A549 (cell line): Measurements from ENCODE around the gene CIB4. TPM values are rescaled to one million over a fixed set of nuclear protein-coding genes. Genes with fewer than 3 reads are reported as not detected.

ENCODE experiments used
- ATAC-seq, 2 experiments: fragments of 200-7000 bp in 1 of 2; fragments of >200 bp in 1 of 2; cut with Nextera tagmentation in 1 of 2; cut with Tn5 transposase in 1 of 2; 3 replicates each; pipeline versions ENCODE4 v1.8.0 to v1.9.1; 2018 to 2020; ENCODE audit warnings: mild to moderate bottlenecking in 1 of 2, moderate library complexity in 1 of 2
- CTCF ChIA-PET: fragments of 300-600 bp; sonication (Branson Sonifier 250); formaldehyde crosslinking; extraction: SDS; loops from one replicate; lab custom pipeline; 2021; ENCODE audit warnings: antibody characterized with exemption, inconsistent platforms; lab: Yijun Ruan, JAX
- POLR2A ChIA-PET: fragments of 350-600 bp; formaldehyde crosslinking; extraction: SDS; loops from one replicate; lab custom pipeline; 2021; ENCODE audit warnings: antibody characterized with exemption, inconsistent platforms; lab: Yijun Ruan, JAX
- DNase-seq, 2 experiments: peaks; one replicate each; pipeline versions ENCODE4 v3.0.0 to v3.0.0-alpha.2; 2011 to 2016; ENCODE audit warnings: low read depth in 1 of 2, low spot score in 1 of 2
- FAIRE-seq: peaks from 2 replicates; lab custom pipeline; 2011; peaks lifted over from hg19 to GRCh38; lab: Jason Lieb, UNC
- H3K27ac ChIP-seq, 2 experiments: fragments of >200 bp; sonication (Bioruptor Twin); formaldehyde crosslinking; 3 replicates each; pipeline ENCODE4 v1.5.1; 2016 to 2017
- H3K4me1 ChIP-seq: fragments of >200 bp; sonication (Bioruptor Twin); formaldehyde crosslinking; 3 replicates; pipeline ENCODE4 v1.6.1; 2016
- H3K4me2 ChIP-seq: fragments of >200 bp; sonication (Bioruptor Twin); formaldehyde crosslinking; 3 replicates; pipeline ENCODE4 v1.6.1; 2016
- H3K4me3 ChIP-seq: fragments of >200 bp; sonication (Bioruptor Twin); formaldehyde crosslinking; 3 replicates; pipeline ENCODE4 v1.5.1; 2016
- H3K9me3 ChIP-seq: fragments of >200 bp; sonication (Bioruptor Twin); formaldehyde crosslinking; 3 replicates; pipeline ENCODE4 v1.6.1; 2016
- ATOH8 ChIP-seq: fragments of 250-450 bp; sonication (Bioruptor Pico); IDR thresholded peaks from 2 replicates; pipeline ENCODE4 v1.5.0; 2020; ENCODE audit warnings: low read depth, mild to moderate bottlenecking, moderate library complexity
- BCL3 ChIP-seq: fragments of >200 bp; sonication (Bioruptor Twin); formaldehyde crosslinking; IDR thresholded peaks from 3 replicates; pipeline ENCODE4 v1.6.1; 2016
- EHMT2 ChIP-seq: fragments of 200-600 bp; sonication (generic); IDR thresholded peaks from 2 replicates; pipeline ENCODE4 v1.6.1; 2016; ENCODE audit warnings: antibody characterized with exemption, low read depth, mild to moderate bottlenecking, moderate library complexity
- FOSL2 ChIP-seq, 2 experiments: fragments of 450-650 bp in 1 of 2; fragments of >200 bp in 1 of 2; sonication (Bioruptor Twin) in 1 of 2; formaldehyde crosslinking; IDR thresholded peaks; 2 replicates each; pipeline versions ENCODE4 v1.5.0 to v1.6.1; 2016 to 2020; ENCODE audit warnings: mild to moderate bottlenecking in 1 of 2, moderate library complexity in 1 of 2
- FOXS1 ChIP-seq: fragments of 250-450 bp; sonication (Bioruptor Pico); IDR thresholded peaks from 2 replicates; pipeline ENCODE4 v1.5.0; 2020; ENCODE audit warnings: mild to moderate bottlenecking, moderate library complexity
- JUN ChIP-seq, 2 experiments: fragments of >200 bp; sonication (Bioruptor Twin); formaldehyde crosslinking; IDR thresholded peaks; 2 replicates in 1 of 2; 3 replicates in 1 of 2; pipeline ENCODE4 v1.6.1; 2016 to 2017
- MAFK ChIP-seq: fragments of 450-650 bp; IDR thresholded peaks from 2 replicates; pipeline ENCODE4 v1.6.1; 2014; ENCODE audit not compliant: partially characterized antibody
- MAZ ChIP-seq: fragments of 150-350 bp; IDR thresholded peaks from 2 replicates; pipeline ENCODE4 v1.6.1; 2014; ENCODE audit warnings: antibody characterized with exemption, low read depth, low read length, borderline replicate concordance
- NR3C1 ChIP-seq: fragments of >200 bp; sonication (Bioruptor Twin); formaldehyde crosslinking; IDR thresholded peaks from 3 replicates; pipeline ENCODE4 v1.6.1; 2017
- POLR2A ChIP-seq: IDR thresholded peaks from 2 replicates; pipeline ENCODE4 v1.6.1; 2012; ENCODE audit warnings: mild to moderate bottlenecking, low read length
- RAD21 ChIP-seq, 2 experiments: fragments of >200 bp in 1 of 2; sonication (Bioruptor Twin) in 1 of 2; formaldehyde crosslinking in 1 of 2; IDR thresholded peaks in 1 of 2; conservative IDR thresholded peaks in 1 of 2; 2 replicates in 1 of 2; 3 replicates in 1 of 2; pipeline ENCODE4 v1.6.1; 2012 to 2018; ENCODE audit warnings: inconsistent platforms in 1 of 2
- RCOR1 ChIP-seq: fragments of 150-350 bp; IDR thresholded peaks from 2 replicates; pipeline ENCODE4 v1.6.1; 2014; ENCODE audit warnings: antibody characterized with exemption, low read length, low read depth
- RFX5 ChIP-seq: fragments of 450-650 bp; IDR thresholded peaks from 2 replicates; pipeline ENCODE4 v1.7.1; 2014; ENCODE audit warnings: antibody characterized with exemption, mild to moderate bottlenecking, moderate library complexity
- RNF2 ChIP-seq: fragments of 200-600 bp; sonication (generic); IDR thresholded peaks from 2 replicates; pipeline ENCODE4 v1.6.1; 2016; ENCODE audit warnings: low read depth, mild to moderate bottlenecking, antibody characterized with exemption, moderate library complexity, borderline replicate concordance
- SREBF2 ChIP-seq: fragments of 450-650 bp; IDR thresholded peaks from 2 replicates; pipeline ENCODE4 v1.6.1; 2014; ENCODE audit warnings: mild to moderate bottlenecking, moderate library complexity
- TP53 ChIP-seq: fragments of 250-450 bp; sonication (Bioruptor Pico); IDR thresholded peaks from 2 replicates; pipeline ENCODE4 v1.5.0; 2021; ENCODE audit warnings: mild to moderate bottlenecking, moderate library complexity
- ZSCAN20 ChIP-seq: fragments of 250-450 bp; sonication (Bioruptor Pico); IDR thresholded peaks from 2 replicates; pipeline ENCODE4 v1.8.0; 2022; ENCODE audit warnings: mild to moderate bottlenecking, moderate library complexity
- WGBS: methylation state at CpG from one replicate; pipeline ENCODE4 v1.1.6; 2017; ENCODE audit errors: missing lambda C conversion rate; 5-methylcytosine and 5-hydroxymethylcytosine counted together
- polyA plus RNA-seq, 4 experiments: library from polyadenylated mRNA; depleted of rRNA in 3 of 4; stranded (reverse); fragments of >200 nt; fragmentation: RNase III in 1 of 4; extraction: RNeasy Plus Mini Kit Qiagen cat#74134 plus additional on column Dnase treatment in 1 of 4; gene quantifications; 2 replicates in 3 of 4; 3 replicates in 1 of 4; pipeline ENCODE4 v1.2.3, GENCODE V29; 2011 to 2017

The CIB4 gene
- polyA plus RNA-seq, 2 of the 4 experiments (the other 2 are of a cell fraction): 0.30 to 1.0 TPM

DNA sequence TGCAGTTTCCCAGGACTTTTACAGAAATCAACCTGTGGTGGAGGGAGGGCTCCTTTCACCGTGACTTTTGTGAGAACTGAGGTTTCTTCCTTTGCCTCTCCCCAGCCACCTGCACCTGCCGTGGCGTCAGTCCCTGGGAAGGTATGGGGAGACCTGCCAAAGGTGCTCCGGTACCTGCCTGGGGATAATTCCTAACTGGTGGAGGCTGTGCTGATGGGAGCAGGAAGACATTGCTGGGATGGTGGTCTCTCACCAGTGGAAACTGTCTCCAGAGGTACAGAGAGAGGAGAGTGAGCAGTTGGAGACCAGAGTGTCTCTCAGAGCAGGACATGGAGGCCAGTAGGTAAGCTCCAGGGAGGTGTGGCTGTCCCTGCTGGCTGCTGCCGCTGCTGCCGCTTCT, 52.6 kb downstream of the CIB4 start:
- peak in 1 of 2 experiments; percentile 33; a peak in 3 of 6 replicates for ATAC-seq
- CTCF ChIA-PET: interaction anchor here (0.9 to 10.2 kb wide), 4 partner anchors 12 to 158 kb away, joined by 3 to 137 read pairs (median 6); a partner anchor contains a TSS
- Histone ChIP-seq H3K4me2 (no peak overlapping the region), H3K9me3 (no peaks in the 10 kb centered on the region), H3K27ac (no peak overlapping the region), H3K4me3 (no peak overlapping the region), H3K4me1 (no peaks in the 10 kb centered on the region)
- POLR2A ChIA-PET: no interaction called here
- no peak for FAIRE-seq
- WGBS: 15% methylated on average over 5 of the region's 6 CpGs
- TF ChIP-seq ZSCAN20 (CRISPR knock-in tag): no peak
- TF ChIP-seq SREBF2: no peak
- no peak for TF ChIP-seq BCL3
- TF ChIP-seq NR3C1: no peak
- TF ChIP-seq EHMT2: no peak
- no peak for TF ChIP-seq FOSL2 (IDR thresholded peaks at IDR 0.05)
- TF ChIP-seq FOSL2 (CRISPR knock-in tag; IDR thresholded peaks at IDR 0.05): no peak
- no peak for TF ChIP-seq RAD21 (conservative IDR thresholded peaks at IDR 0.05 in 1 of 2, IDR thresholded peaks at IDR 0.05 in 1 of 2)
- DNase-seq: no peak

DNA sequence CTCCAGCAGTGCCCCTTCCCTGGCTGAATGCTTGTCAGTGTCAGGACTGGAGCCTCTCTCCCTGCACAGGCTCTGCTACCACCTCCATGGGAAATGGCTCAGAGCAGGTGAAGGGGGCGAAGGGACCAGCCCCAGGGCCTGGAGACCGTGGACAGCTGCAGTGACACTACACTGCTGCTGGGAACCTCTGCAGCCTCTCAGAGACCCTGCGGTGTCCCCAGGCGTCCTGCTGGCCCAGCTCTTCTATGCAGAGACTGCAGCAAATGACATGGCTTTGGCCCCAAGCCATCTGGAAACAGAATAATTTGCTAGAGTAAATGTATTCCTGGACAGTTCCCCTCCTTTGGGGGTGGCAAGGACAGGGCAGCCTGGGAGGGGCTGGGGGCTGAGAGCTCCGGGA, 53.2 kb downstream of the CIB4 start:
- DNase-seq (no peak), FAIRE-seq (no peak), ATAC-seq (peak; percentile 14 to 27; a peak in 4 of 6 replicates)
- WGBS: 34% methylated on average over 5 of the region's 5 CpGs
- H3K4me2 ChIP-seq: no peak overlapping the region
- H3K27ac ChIP-seq: no peak overlapping the region
- no peaks in the 10 kb centered on the region for H3K9me3 ChIP-seq
- H3K4me1 ChIP-seq: no peaks in the 10 kb centered on the region
- CTCF ChIA-PET: interaction anchor here (0.9 to 10.2 kb wide), 5 partner anchors 11 to 158 kb away, joined by 3 to 137 read pairs (median 5); a partner anchor contains a TSS
- no peak for TF ChIP-seq RFX5
- TF ChIP-seq ATOH8: no peak
- TF ChIP-seq JUN (IDR thresholded peaks at IDR 0.05): no peak
- no peak overlapping the region for H3K4me3 ChIP-seq
- POLR2A ChIA-PET: no interaction called here

- no peaks in the 10 kb centered on the region for H3K9me3 ChIP-seq
- H3K27ac ChIP-seq: no peak overlapping the region
- no peak overlapping the region for H3K4me2 ChIP-seq
- TF ChIP-seq TP53: no peak
- no peak for TF ChIP-seq POLR2A
- no peak for TF ChIP-seq RNF2
- TF ChIP-seq RCOR1: no peak
- FAIRE-seq: no peak
- ChIA-PET CTCF (interaction anchor here (0.6 to 10.2 kb wide), 6 partner anchors 9 to 160 kb away, joined by 3 to 137 read pairs (median 6); no protein-coding TSS in a partner anchor), POLR2A (no interaction called here)
- no peaks in the 10 kb centered on the region for H3K4me1 ChIP-seq
- 42% methylated on average over 10 of the region's 10 CpGs for WGBS
- ATAC-seq: no peak
- H3K4me3 ChIP-seq: no peak overlapping the region
- DNase-seq: no peak
Measured at GRCh38 chr2:26585966-26586365, 55.2 kb downstream of the CIB4 start.

DNA sequence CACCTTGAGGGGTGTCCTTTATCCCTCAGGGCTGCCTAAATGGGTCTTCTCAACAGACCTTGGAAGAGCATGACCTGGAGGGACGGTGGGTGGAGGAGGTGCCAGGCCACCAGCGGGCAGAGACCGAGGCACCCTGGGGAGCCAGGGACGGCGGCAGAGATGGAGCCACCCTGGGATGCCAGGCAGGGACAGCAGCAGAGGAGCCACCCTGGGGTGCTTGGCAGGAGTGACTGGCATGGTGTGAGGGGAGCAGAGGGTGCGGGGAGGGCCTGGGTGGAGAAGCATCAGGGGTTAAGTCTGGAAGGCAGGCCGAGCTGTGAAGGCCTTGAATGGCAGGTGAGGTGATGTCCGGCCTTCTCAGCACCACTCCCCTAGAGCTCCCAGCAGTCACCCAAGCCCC, 56.1 kb downstream of the CIB4 start:
- TF ChIP-seq ATOH8 (no peak), MAFK (no peak), MAZ (no peak), FOXS1 (no peak)
- TF ChIP-seq, all 56 proteins: peak for 0
- WGBS: 66% methylated on average over 8 of the region's 8 CpGs
- Histone ChIP-seq H3K9me3 (no peaks in the 10 kb centered on the region), H3K27ac (no peak overlapping the region), H3K4me1 (no peaks in the 10 kb centered on the region), H3K4me3 (no peak overlapping the region), H3K4me2 (no peak overlapping the region)
- 0 out of 6 replicates have a peak, but pooled peaks of 1 of the 2 experiments have one; percentile 3 for ATAC-seq
- CTCF ChIA-PET: interaction anchor here (1.0 to 10.2 kb wide), 5 partner anchors 8 to 161 kb away, joined by 3 to 137 read pairs (median 7); no protein-coding TSS in a partner anchor
- POLR2A ChIA-PET: no interaction called here
- FAIRE-seq: no peak
- no peak for DNase-seq
